Measurements from ENCODE around the gene IL16.

IL16 gene

DNA sequence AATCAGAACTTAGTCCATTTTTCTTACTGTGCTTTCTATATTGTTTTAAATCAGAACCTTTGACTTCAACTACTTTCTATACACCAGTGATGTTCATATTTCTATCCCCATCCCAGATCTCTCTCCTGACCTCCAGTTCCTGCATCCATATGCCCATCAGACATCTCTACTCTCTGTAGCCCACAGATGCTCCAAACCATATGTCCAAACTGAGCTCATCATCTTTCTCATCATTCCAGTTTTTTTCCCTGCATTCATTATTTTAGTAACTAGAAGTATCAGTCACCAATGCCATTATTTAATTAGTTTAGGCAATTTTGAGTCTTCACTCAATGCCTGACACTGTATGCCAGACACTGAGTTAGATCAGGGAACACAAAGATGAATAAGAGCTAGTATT is 25.4 kb upstream of the IL16 start:
- DNase-seq, result no peak
- TF ChIP-seq, protein P1, sequence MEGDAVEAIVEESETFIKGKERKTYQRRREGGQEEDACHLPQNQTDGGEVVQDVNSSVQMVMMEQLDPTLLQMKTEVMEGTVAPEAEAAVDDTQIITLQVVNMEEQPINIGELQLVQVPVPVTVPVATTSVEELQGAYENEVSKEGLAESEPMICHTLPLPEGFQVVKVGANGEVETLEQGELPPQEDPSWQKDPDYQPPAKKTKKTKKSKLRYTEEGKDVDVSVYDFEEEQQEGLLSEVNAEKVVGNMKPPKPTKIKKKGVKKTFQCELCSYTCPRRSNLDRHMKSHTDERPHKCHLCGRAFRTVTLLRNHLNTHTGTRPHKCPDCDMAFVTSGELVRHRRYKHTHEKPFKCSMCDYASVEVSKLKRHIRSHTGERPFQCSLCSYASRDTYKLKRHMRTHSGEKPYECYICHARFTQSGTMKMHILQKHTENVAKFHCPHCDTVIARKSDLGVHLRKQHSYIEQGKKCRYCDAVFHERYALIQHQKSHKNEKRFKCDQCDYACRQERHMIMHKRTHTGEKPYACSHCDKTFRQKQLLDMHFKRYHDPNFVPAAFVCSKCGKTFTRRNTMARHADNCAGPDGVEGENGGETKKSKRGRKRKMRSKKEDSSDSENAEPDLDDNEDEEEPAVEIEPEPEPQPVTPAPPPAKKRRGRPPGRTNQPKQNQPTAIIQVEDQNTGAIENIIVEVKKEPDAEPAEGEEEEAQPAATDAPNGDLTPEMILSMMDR (IDR thresholded peaks at IDR 0.05; ENCODE audit: low read depth, low read length), result no peak
- no peaks in the 10 kb centered on the region for H3K27me3 ChIP-seq
- H3K4me3 ChIP-seq (ENCODE audit: low read depth, low read length), result no peak overlapping the region
- H3K9me3 ChIP-seq, result no peaks in the 10 kb centered on the region
- H3K4me1 ChIP-seq, result no peaks in the 10 kb centered on the region
- H3K36me3 ChIP-seq, result no peaks in the 10 kb centered on the region; the same call in 1 of the 2 replicates

DNA sequence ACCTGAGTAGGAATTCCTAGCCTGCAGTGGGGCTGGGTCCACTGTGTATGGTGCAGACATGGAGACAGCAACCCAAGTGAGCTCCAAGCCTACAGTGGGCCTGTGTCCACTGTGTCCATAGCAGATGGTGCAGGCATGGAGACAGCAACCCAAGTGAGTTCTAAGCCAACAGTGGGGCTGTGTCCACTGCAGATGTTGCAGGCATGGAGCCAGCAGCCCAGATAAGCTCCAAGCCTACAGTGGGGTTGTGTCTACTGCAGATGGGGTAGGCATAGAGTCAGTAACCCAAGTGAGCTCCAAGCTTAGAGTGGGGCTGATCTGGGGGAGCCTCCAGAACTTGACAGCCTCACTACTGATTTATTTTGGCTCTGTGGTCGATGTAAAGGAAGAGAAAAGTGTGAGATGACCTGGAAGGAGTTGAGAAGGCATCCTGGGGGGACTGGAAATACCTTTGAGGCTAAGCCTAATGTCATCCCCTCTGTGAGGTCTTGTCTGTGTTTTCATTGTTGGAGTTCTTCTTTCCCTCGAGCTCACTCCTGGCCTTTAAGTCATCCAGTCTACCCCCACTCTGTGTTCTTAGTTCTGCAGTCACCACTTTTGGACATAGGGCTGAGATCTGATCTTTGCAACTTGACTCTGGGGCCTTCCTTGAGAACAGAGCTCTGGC is 22.4 kb upstream of the IL16 start:
- H3K9me3 ChIP-seq, result no peaks in the 10 kb centered on the region
- no peaks in the 10 kb centered on the region for H3K4me1 ChIP-seq
- no peaks in the 10 kb centered on the region; the same call in 1 of the 2 replicates for H3K36me3 ChIP-seq
- no peaks in the 10 kb centered on the region for H3K27me3 ChIP-seq
- TF ChIP-seq, protein P1 (IDR thresholded peaks at IDR 0.05; ENCODE audit: low read depth, low read length), result no peak
- no peak overlapping the region for H3K4me3 ChIP-seq (ENCODE audit: low read depth, low read length)
- no peak for DNase-seq

DNA sequence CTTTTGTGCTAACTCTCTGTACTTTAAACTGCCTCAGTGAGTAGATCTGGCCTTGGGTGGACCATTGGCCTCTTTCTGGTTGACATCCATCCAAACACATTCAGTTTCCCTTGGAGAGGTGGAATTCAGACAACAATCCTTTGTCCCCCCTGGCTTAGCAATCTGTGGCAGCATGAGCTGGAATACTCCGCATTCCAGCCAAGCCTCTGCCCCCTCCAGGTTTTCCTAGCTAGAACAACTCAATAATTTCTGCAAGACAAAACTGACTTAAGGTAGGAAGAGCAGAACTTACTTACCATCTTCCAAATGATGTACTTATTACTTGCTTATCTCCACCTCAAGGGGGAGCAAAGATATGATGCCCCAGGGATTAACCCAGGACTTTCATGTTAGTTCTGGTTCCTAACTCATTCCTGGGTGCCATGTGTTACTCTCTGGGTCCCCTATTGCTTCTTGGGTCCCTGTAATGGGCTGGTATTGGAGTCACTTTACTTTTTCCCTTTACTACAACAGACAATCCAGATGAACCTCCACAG is 21.8 kb upstream of the IL16 start:
- Histone ChIP-seq H3K27me3 (no peaks in the 10 kb centered on the region), H3K4me1 (no peaks in the 10 kb centered on the region), H3K9me3 (no peaks in the 10 kb centered on the region), H3K4me3 (ENCODE audit: low read depth, low read length) (no peak overlapping the region), H3K36me3 (no peaks in the 10 kb centered on the region; the same call in 1 of the 2 replicates)
- no peak for DNase-seq
- TF ChIP-seq, protein P1 (IDR thresholded peaks at IDR 0.05; ENCODE audit: low read depth, low read length), result no peak

DNA sequence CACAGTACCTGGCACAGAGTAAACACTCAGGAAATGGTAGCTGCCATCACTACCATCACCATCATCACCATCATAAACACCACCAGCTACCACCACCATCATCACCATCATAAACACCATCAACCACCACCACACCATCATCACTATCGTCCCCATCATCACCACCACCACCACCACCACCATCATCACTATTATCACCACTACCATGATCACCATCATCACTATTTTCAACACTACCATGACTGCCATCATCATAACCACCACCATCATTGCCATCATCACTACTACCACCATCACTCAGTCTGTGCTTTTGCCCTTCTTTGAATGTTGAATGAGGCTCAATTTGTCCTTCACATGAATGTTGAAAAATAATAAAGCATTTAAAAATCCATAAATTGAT is 21.2 kb upstream of the IL16 start:
- H3K36me3 ChIP-seq, result no peaks in the 10 kb centered on the region; the same call in 1 of the 2 replicates
- H3K9me3 ChIP-seq, result no peaks in the 10 kb centered on the region
- H3K4me1 ChIP-seq, result no peaks in the 10 kb centered on the region
- no peak overlapping the region for H3K4me3 ChIP-seq (ENCODE audit: low read depth, low read length)
- DNase-seq, result no peak
- TF ChIP-seq, protein P1 (IDR thresholded peaks at IDR 0.05; ENCODE audit: low read depth, low read length), result no peak
- no peaks in the 10 kb centered on the region for H3K27me3 ChIP-seq

DNA sequence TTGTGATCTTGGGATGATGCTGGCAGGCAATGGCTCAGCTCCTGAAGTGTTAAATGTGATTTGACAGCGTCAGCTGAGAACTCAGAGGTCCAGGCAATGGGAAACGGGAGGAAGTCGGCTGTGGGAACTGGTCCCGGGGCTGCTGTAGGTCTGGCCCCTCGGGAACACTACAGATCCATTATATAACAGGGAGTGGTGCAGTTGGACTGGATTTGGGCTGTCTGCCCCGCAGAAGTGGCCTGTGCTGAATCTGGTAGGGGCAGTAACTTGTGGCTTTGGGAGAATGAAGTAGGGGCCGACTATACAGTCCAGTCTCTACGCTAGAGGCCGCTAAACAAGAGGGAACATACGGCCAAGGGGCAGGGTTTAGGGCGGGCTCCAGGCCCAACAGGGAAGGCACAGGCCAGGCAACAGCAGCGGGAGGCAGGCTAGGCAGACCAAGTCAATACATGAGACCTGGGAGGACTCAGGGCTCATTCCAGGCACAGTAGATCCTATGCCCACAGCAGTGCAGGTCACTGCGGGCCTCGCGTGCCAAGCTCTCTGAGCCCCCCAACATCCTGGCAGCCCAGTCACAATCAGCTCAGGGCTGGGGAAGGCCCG is 20.3 kb upstream of the IL16 start:
- Histone ChIP-seq H3K4me1 (no peaks in the 10 kb centered on the region), H3K27me3 (no peaks in the 10 kb centered on the region), H3K4me3 (ENCODE audit: low read depth, low read length) (no peak overlapping the region), H3K36me3 (no peaks in the 10 kb centered on the region; the same call in 1 of the 2 replicates), H3K9me3 (no peaks in the 10 kb centered on the region)
- DNase-seq, result no peak
- TF ChIP-seq, protein P1 (IDR thresholded peaks at IDR 0.05; ENCODE audit: low read depth, low read length), result no peak

DNA sequence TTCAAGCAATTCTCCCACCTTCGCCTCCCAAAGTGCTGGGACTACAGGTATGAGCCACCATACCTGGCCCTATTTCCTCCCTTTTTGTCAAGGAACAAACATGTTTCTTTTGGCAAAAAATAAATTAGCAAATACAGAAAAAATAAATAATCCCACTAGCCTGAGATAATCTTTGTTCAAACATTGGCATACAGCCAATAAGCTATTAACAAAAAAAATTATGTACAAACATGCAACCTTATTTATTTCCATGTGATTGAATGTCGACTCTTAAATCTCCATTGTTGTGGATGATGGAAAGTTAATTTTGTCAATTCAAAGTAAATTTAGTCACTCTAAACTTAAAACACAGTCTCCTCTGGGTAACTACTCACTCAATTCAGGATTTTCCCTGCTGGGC is 18.3 kb upstream of the IL16 start:
- no peak for DNase-seq
- no peak overlapping the region for H3K4me3 ChIP-seq (ENCODE audit: low read depth, low read length)
- no peaks in the 10 kb centered on the region; the same call in 1 of the 2 replicates for H3K27me3 ChIP-seq
- H3K4me1 ChIP-seq, result no peaks in the 10 kb centered on the region
- no peaks in the 10 kb centered on the region for H3K9me3 ChIP-seq
- TF ChIP-seq, protein P1 (IDR thresholded peaks at IDR 0.05; ENCODE audit: low read depth, low read length), result no peak
- H3K36me3 ChIP-seq, result no peaks in the 10 kb centered on the region; the same call in 1 of the 2 replicates
